Stomach smooth muscle (tissue), 2 donors: ENCODE results near the gene VIPR1.

Experiments used
- H3K27ac ChIP-seq: one replicate; pipeline ENCODE4 v1.7.0; 2013; ENCODE audit warnings: mild to moderate bottlenecking, low read length, inconsistent platforms
- H3K27me3 ChIP-seq, 2 donors: one replicate each; pipeline ENCODE4 v1.7.0; 2013; ENCODE audit warnings: low read length in 2 of 2; ENCODE audit not compliant: insufficient read depth in 2 of 2, control insufficient read depth in 1 of 2
- H3K36me3 ChIP-seq, 2 donors: one replicate each; pipeline ENCODE4 v1.7.0; 2013; ENCODE audit warnings: low read length in 2 of 2; ENCODE audit not compliant: control insufficient read depth in 2 of 2, insufficient read depth in 2 of 2
- H3K4me1 ChIP-seq: one replicate; pipeline ENCODE4 v1.7.0; 2013; ENCODE audit warnings: low read length; ENCODE audit not compliant: control insufficient read depth, insufficient read depth
- H3K4me3 ChIP-seq, 2 donors: one replicate each; pipeline ENCODE4 v1.7.0; 2013; ENCODE audit warnings: low read length in 2 of 2
- H3K9ac ChIP-seq, 2 donors: one replicate each; pipeline ENCODE4 v1.7.0; 2013; ENCODE audit warnings: low read length in 2 of 2, mild to moderate bottlenecking in 1 of 2
- H3K9me3 ChIP-seq, 2 donors: one replicate each; pipeline ENCODE4 v1.7.0; 2013; ENCODE audit warnings: low read length in 2 of 2; ENCODE audit not compliant: control insufficient read depth in 2 of 2
- donor health status: healthy.
- donor health status: Pancreatic carcinoma.

VIPR1 gene

GRCh38 chr3:42495393-42495792 lies 7.0 kb upstream of the VIPR1 start:
- Histone ChIP-seq H3K4me1 (peaks cover 3% of the 10 kb centered on the region), H3K9me3 (no peaks in the 10 kb centered on the region), H3K36me3 (no peaks in the 10 kb centered on the region), H3K9ac (no peak overlapping the region), H3K4me3 (no peak overlapping the region), H3K27me3 (peaks cover 6 to 13% of the 10 kb centered on the region in 2 donors), H3K27ac (no peak overlapping the region)

GRCh38 chr3:42497009-42497731 lies 5.3 kb upstream of the VIPR1 start:
- no peak overlapping the region for H3K27ac ChIP-seq

DNA sequence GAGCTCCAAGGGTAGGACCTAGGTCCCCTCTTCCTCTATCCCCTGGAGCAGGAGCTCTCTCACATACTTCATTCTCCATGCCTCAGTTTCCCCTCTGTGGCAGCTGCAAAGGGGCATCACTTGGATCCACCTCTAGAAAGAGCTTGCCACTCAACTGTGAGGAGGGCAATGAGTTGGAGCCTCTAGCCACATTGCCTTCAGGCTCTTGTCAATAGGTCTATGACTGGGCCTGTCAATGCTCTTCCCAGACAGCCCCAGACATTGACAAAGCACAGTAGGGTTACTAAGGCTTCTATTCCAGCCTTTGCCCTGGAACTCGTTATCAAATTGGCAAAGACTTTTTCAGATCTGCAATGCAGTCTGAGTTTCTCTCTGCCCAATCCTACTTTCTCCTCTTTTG lies 4.4 kb upstream of the VIPR1 start:
- Histone ChIP-seq H3K4me1 (peaks cover 15% of the 10 kb centered on the region), H3K27me3 (peaks cover 26 to 27% of the 10 kb centered on the region in 2 donors), H3K4me3 (no peak overlapping the region), H3K27ac (no peak overlapping the region), H3K36me3 (no peaks in the 10 kb centered on the region), H3K9me3 (no peaks in the 10 kb centered on the region), H3K9ac (no peak overlapping the region)

More at GRCh38 chr3:42497009-42497731, 5.3 kb upstream of the VIPR1 start:
- Histone ChIP-seq H3K9me3 (no peaks in the 10 kb centered on the region), H3K9ac (no peak overlapping the region), H3K4me3 (no peak overlapping the region), H3K27me3 (peaks cover 22 to 27% of the 10 kb centered on the region in 2 donors), H3K4me1 (peaks cover 11% of the 10 kb centered on the region), H3K36me3 (no peaks in the 10 kb centered on the region)

DNA sequence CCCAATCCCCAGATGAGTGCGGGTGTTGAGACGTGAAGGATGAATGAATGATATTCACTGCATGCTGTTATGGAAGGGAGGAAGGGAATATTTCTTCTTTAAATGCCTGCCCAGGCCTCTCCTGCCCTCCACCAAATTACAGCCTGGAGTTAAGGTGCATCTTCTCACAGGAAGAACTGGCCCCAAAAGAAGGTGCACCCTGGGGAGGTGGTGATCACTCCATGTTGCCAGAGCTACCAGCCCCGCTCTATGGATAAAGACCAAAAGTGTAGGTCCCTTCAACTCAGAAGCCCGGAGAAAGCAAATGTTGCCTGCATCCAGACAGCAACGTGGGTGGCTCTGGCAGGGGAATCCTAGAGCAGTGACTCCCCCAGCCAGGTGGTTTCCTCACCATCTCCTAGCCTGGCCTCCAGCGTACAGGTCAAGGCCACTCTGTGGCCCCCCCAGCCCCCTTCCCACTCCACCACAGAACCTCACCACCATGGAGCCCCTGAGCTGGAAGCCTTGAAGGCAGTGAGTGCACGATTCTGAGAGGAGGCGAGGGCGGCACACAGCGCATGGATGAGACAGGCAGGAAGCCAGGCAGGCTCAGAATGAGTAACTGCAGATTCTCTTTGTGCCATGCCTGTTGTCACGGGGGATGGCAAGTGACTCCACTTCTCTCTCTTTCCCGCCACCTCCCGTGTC lies 3.5 kb upstream of the VIPR1 start:
- Histone ChIP-seq H3K4me3 (no peak overlapping the region), H3K9me3 (no peaks in the 10 kb centered on the region), H3K4me1 (peaks cover 15% of the 10 kb centered on the region), H3K27me3 (peaks cover 27 to 30% of the 10 kb centered on the region in 2 donors), H3K27ac (no peak overlapping the region), H3K36me3 (no peaks in the 10 kb centered on the region), H3K9ac (no peak overlapping the region)

DNA sequence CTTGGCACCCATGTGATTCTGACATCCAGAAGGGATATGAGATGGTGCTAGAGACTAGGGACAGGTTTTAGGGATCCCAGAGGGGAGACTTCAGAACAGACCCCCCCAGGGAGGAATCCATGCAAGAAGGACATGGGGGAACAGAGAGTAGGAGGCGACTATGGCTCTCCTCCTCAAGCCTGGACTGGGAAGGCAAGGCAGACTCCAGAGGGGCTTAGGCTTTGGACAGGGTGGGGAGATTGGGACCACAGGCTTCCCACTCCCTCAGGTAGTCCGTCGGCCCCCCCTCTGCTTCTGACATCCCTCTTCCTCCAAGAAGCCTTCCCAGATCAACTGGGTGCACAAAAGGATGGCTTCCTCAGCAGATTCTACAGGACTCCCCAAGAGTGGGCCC lies 3.0 kb upstream of the VIPR1 start:
- no peaks in the 10 kb centered on the region for H3K9me3 ChIP-seq
- no peak overlapping the region for H3K27ac ChIP-seq
- no peak overlapping the region for H3K4me3 ChIP-seq
- H3K4me1 ChIP-seq: peaks cover 15% of the 10 kb centered on the region
- H3K9ac ChIP-seq: no peak overlapping the region
- H3K27me3 ChIP-seq: peaks cover 27 to 30% of the 10 kb centered on the region in 2 donors
- H3K36me3 ChIP-seq: no peaks in the 10 kb centered on the region

DNA sequence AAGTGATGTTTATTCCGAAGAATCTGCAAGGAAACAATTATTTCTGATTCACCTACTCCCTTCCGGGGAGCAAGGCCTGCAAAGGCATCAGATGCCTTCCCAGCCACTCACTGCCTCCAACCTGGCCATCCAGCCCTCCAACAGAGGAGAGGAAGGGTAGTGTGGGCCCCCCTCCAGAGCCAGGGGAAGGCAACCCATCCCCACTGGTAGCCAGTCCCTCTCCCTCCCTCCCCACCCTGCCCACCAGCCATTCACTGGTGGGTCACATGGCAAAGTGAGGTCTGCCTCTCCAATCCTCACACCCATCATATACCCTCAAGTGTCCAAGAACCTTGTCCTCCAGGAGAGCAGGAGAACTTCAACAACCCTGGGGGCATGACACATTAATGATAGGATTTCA lies 2.4 kb upstream of the VIPR1 start:
- Histone ChIP-seq H3K9ac (no peak overlapping the region), H3K9me3 (no peaks in the 10 kb centered on the region), H3K4me3 (no peak overlapping the region), H3K27me3 (peaks cover 27 to 30% of the 10 kb centered on the region in 2 donors), H3K4me1 (peaks cover 15% of the 10 kb centered on the region), H3K27ac (no peak overlapping the region), H3K36me3 (no peaks in the 10 kb centered on the region)

GRCh38 chr3:42500909-42501308 lies 1.5 kb upstream of the VIPR1 start:
- H3K4me1 ChIP-seq: peaks cover 15% of the 10 kb centered on the region
- peaks cover 27 to 30% of the 10 kb centered on the region in 2 donors for H3K27me3 ChIP-seq
- H3K36me3 ChIP-seq: no peaks in the 10 kb centered on the region
- no peaks in the 10 kb centered on the region for H3K9me3 ChIP-seq
- H3K27ac ChIP-seq: no peak overlapping the region
- H3K4me3 ChIP-seq: no peak overlapping the region
- no peak overlapping the region for H3K9ac ChIP-seq

GRCh38 chr3:42501321-42501680 lies 1.1 kb upstream of the VIPR1 start:
- H3K36me3 ChIP-seq: no peaks in the 10 kb centered on the region
- H3K9ac ChIP-seq: peak overlapping the region in 1 of 2 donors; percentile 13
- H3K27me3 ChIP-seq: peaks cover 27 to 30% of the 10 kb centered on the region in 2 donors
- no peaks in the 10 kb centered on the region for H3K9me3 ChIP-seq
- H3K4me3 ChIP-seq: peak overlapping the region; percentile 58 to 68
- H3K27ac ChIP-seq: no peak overlapping the region
- H3K4me1 ChIP-seq: peaks cover 15% of the 10 kb centered on the region

DNA sequence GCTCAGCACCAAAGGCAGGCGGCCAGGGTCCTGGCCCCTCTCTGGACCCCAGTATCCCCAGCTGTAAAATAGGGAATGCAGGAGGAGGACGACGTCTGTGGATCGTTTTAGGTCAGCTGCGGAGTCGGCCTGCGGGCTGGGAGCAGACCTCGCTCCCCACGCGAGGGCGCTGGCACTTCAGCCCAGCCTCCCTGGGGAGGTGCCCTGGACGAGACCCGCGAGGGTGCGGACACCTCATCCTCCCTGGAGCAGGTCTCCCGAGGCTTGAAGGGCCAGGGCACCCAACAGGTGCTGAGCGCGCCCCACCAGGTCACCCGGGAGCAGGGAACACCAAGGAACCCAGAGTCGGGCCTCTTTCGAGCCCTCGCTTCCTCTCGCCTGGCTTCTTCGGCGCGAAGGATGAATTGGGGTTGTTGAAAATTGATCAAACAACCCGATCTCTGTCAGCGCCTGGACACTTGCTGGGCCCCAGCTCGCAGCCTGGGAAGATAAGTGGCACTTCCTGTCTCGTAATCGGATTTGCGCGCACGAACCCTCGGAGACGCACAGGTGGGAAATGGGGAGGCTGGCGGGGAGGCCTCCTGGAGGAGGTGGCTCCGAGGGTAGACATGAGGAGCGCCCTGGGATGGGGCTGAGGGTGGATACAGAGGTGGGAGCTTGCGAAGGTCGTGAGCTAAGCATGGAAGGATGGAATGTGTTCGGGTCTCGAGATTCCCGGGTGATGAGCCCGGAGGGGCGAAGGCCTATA lies 588 bp upstream of the VIPR1 start:
- H3K27me3 ChIP-seq: peaks cover 27 to 30% of the 10 kb centered on the region in 2 donors
- no peak overlapping the region for H3K27ac ChIP-seq
- H3K9me3 ChIP-seq: no peaks in the 10 kb centered on the region
- no peaks in the 10 kb centered on the region for H3K36me3 ChIP-seq
- H3K4me1 ChIP-seq: peaks cover 15% of the 10 kb centered on the region
- peak overlapping the region; percentile 58 to 68 for H3K4me3 ChIP-seq
- H3K9ac ChIP-seq: peak overlapping the region in 1 of 2 donors; percentile 13

- peak overlapping the region in 1 of 2 donors; percentile 55 for H3K4me3 ChIP-seq
- no peaks in the 10 kb centered on the region for H3K36me3 ChIP-seq
- H3K27ac ChIP-seq: no peak overlapping the region
- H3K27me3 ChIP-seq: peaks cover 27 to 30% of the 10 kb centered on the region in 2 donors
- H3K9ac ChIP-seq: no peak overlapping the region
- H3K4me1 ChIP-seq: peaks cover 15% of the 10 kb centered on the region
- H3K9me3 ChIP-seq: no peaks in the 10 kb centered on the region
Measured at GRCh38 chr3:42503251-42503924, 945 bp downstream of the VIPR1 start.
